Mesenchymal stem cell (in vitro differentiated cells and primary cell): Measurements from ENCODE around the gene CDIP1.

Experiments used
- DNase-seq: peaks from one replicate; pipeline ENCODE4 v3.0.0-alpha.2; 2013
- H2AFZ ChIP-seq: one replicate; pipeline ENCODE4 v1.6.1; 2013; ENCODE audit warnings: low read depth, mild to moderate bottlenecking, control low read depth, inconsistent platforms, low read length, moderate library complexity
- H2AK5ac ChIP-seq: 2 replicates; pipeline ENCODE4 v1.6.1; 2013; ENCODE audit warnings: low read length, moderate library complexity, mild to moderate bottlenecking, inconsistent platforms; ENCODE audit not compliant: severe bottlenecking
- H2BK120ac ChIP-seq: one replicate; pipeline ENCODE4 v1.6.1; 2013; ENCODE audit warnings: low read depth, mild to moderate bottlenecking, inconsistent platforms, low read length, moderate library complexity
- H2BK12ac ChIP-seq, 2 experiments: one replicate each; pipeline ENCODE4 v1.6.1; 2013; ENCODE audit warnings: inconsistent platforms in 2 of 2, low read length in 2 of 2, mild to moderate bottlenecking in 2 of 2, moderate library complexity in 2 of 2, control low read depth in 1 of 2
- H2BK15ac ChIP-seq: one replicate; pipeline ENCODE4 v1.6.1; 2013; ENCODE audit warnings: mild to moderate bottlenecking, low read depth, inconsistent platforms; ENCODE audit not compliant: poor library complexity, severe bottlenecking
- H2BK5ac ChIP-seq: 2 replicates; pipeline ENCODE4 v1.6.1; 2013; ENCODE audit warnings: low read depth, mild to moderate bottlenecking, low read length, control low read depth, inconsistent platforms; ENCODE audit not compliant: poor library complexity, severe bottlenecking
- H3K14ac ChIP-seq, 2 experiments: one replicate each; pipeline ENCODE4 v1.6.1; 2013; ENCODE audit warnings: inconsistent platforms in 2 of 2, low read length in 2 of 2, control low read depth in 1 of 2, mild to moderate bottlenecking in 1 of 2, moderate library complexity in 1 of 2
- H3K18ac ChIP-seq, 2 experiments: one replicate each; pipeline ENCODE4 v1.6.1; 2013; ENCODE audit warnings: inconsistent platforms in 2 of 2, low read length in 2 of 2, control low read depth in 1 of 2, low read depth in 1 of 2, mild to moderate bottlenecking in 1 of 2
- H3K23ac ChIP-seq, 2 experiments: one replicate each; pipeline ENCODE4 v1.6.1; 2013; ENCODE audit warnings: inconsistent platforms in 2 of 2, low read length in 2 of 2, mild to moderate bottlenecking in 2 of 2, moderate library complexity in 2 of 2, control low read depth in 1 of 2
- H3K27ac ChIP-seq: 2 replicates; pipeline ENCODE4 v1.5.1; 2013; ENCODE audit warnings: mild to moderate bottlenecking, moderate library complexity, low read length, control low read depth, inconsistent platforms; ENCODE audit not compliant: poor library complexity, severe bottlenecking
- H3K27me3 ChIP-seq, 2 experiments: 2 replicates each; pipeline versions ENCODE4 v1.6.1 to v1.7.0; 2013; ENCODE audit warnings: low read length in 2 of 2, mild to moderate bottlenecking in 2 of 2, moderate library complexity in 2 of 2, control low read depth in 1 of 2, inconsistent platforms in 1 of 2; ENCODE audit not compliant: control insufficient read depth in 1 of 2, insufficient read depth in 1 of 2
- H3K36me3 ChIP-seq, 2 experiments: 2 replicates each; pipeline versions ENCODE4 v1.6.1 to v1.7.0; 2013; ENCODE audit warnings: low read length in 2 of 2, control low read depth in 1 of 2, inconsistent platforms in 1 of 2, low read depth in 1 of 2, mild to moderate bottlenecking in 1 of 2; ENCODE audit not compliant: insufficient read depth in 2 of 2, control insufficient read depth in 1 of 2
- H3K4ac ChIP-seq, 2 experiments: one replicate each; pipeline ENCODE4 v1.6.1; 2013; ENCODE audit warnings: inconsistent platforms in 2 of 2, low read length in 2 of 2, mild to moderate bottlenecking in 2 of 2, moderate library complexity in 2 of 2, control low read depth in 1 of 2, low read depth in 1 of 2
- H3K4me1 ChIP-seq: 2 replicates; pipeline ENCODE4 v1.6.1; 2013; ENCODE audit warnings: low read depth, low read length, control low read depth; ENCODE audit not compliant: control insufficient read depth, insufficient read depth
- H3K4me2 ChIP-seq: 2 replicates; pipeline ENCODE4 v1.6.1; 2013; ENCODE audit warnings: low read length, mild to moderate bottlenecking, inconsistent platforms; ENCODE audit not compliant: poor library complexity, severe bottlenecking
- H3K4me3 ChIP-seq, 2 experiments: 2 replicates each; pipeline versions ENCODE4 v1.5.1 to v1.7.0; 2013; ENCODE audit warnings: low read length in 2 of 2, mild to moderate bottlenecking in 2 of 2, control low read depth in 1 of 2, low read depth in 1 of 2; ENCODE audit not compliant: insufficient read depth in 1 of 2
- H3K79me1 ChIP-seq: replicated peaks from 2 replicates; pipeline ENCODE4 v1.6.1; 2013; ENCODE audit warnings: mild to moderate bottlenecking, control low read depth, low read length, inconsistent platforms; ENCODE audit not compliant: poor library complexity, severe bottlenecking
- H3K9ac ChIP-seq: 2 replicates; pipeline ENCODE4 v1.7.0; 2013; ENCODE audit warnings: mild to moderate bottlenecking, low read length, moderate library complexity
- H3K9me3 ChIP-seq: 2 replicates; pipeline ENCODE4 v1.7.0; 2013; ENCODE audit warnings: mild to moderate bottlenecking, low read length; ENCODE audit not compliant: control insufficient read depth
- H4K8ac ChIP-seq: one replicate; pipeline ENCODE4 v1.6.1; 2013; ENCODE audit warnings: inconsistent platforms, mild to moderate bottlenecking, low read length, moderate library complexity
- H4K91ac ChIP-seq: one replicate; pipeline ENCODE4 v1.6.1; 2013; ENCODE audit warnings: mild to moderate bottlenecking, low read length, inconsistent platforms
- WGBS: methylation state at CpG from one replicate; pipeline ENCODE4 v1.1.7; 2013; ENCODE audit warnings: mixed read lengths; 5-methylcytosine and 5-hydroxymethylcytosine counted together

The CDIP1 gene

GRCh38 chr16:4495766-4496165 lies 42.8 kb downstream of the CDIP1 start:
- Histone ChIP-seq H2AFZ (no peak overlapping the region), H2AK5ac (peak overlapping the region; percentile 74), H3K79me1 (peaks cover 18% of the 10 kb centered on the region), H2BK15ac (no peak overlapping the region), H4K8ac (no peak overlapping the region), H3K4me1 (peaks cover 17% of the 10 kb centered on the region), H3K23ac (no peak overlapping the region), H2BK120ac (no peak overlapping the region), H2BK12ac (peak overlapping the region in 1 of 2 experiments; percentile 57), H3K4me2 (no peak overlapping the region), H3K36me3 (peaks cover 0 to 8% of the 10 kb centered on the region in 2 experiments), H3K4ac (peak overlapping the region in 1 of 2 experiments; percentile 75), H3K9me3 (no peaks in the 10 kb centered on the region), H3K18ac (peak overlapping the region; percentile 37 to 82), H3K27me3 (no peaks in the 10 kb centered on the region), H3K4me3 (no peak overlapping the region), H3K14ac (no peak overlapping the region), H3K9ac (peak overlapping the region; percentile 7), H2BK5ac (no peak overlapping the region), H4K91ac (no peak overlapping the region), H3K27ac (peak overlapping the region; percentile 58)
- DNase-seq, result no peak
- WGBS, result 100% methylated on average over 1 of the region's 2 CpGs

GRCh38 chr16:4494746-4495490 lies 43.7 kb downstream of the CDIP1 start:
- Histone ChIP-seq H3K18ac (peak overlapping the region in 1 of 2 experiments; percentile 28), H3K79me1 (peaks cover 21% of the 10 kb centered on the region), H3K27me3 (no peaks in the 10 kb centered on the region), H2BK15ac (no peak overlapping the region), H3K27ac (peak overlapping the region; percentile 58), H4K8ac (peak overlapping the region; percentile 19), H3K36me3 (peaks cover 0 to 14% of the 10 kb centered on the region in 2 experiments), H2AK5ac (peak overlapping the region; percentile 6), H2BK12ac (peak overlapping the region in 1 of 2 experiments; percentile 73), H3K4me1 (peaks cover 13% of the 10 kb centered on the region), H3K4me3 (no peak overlapping the region), H3K4me2 (no peak overlapping the region), H2AFZ (no peak overlapping the region), H3K23ac (no peak overlapping the region), H3K9ac (peak overlapping the region; percentile 7), H3K14ac (no peak overlapping the region), H3K4ac (no peak overlapping the region), H3K9me3 (no peaks in the 10 kb centered on the region), H2BK5ac (no peak overlapping the region), H2BK120ac (no peak overlapping the region), H4K91ac (no peak overlapping the region)
- WGBS, result 41% methylated on average over 5 of the region's 6 CpGs
- DNase-seq, result peak; percentile 79

- H3K4ac ChIP-seq, result no peak overlapping the region
- H3K9me3 ChIP-seq, result no peaks in the 10 kb centered on the region
- H3K4me3 ChIP-seq, result no peak overlapping the region
- no peak overlapping the region for H2AFZ ChIP-seq
- H3K4me1 ChIP-seq, result peaks cover 15% of the 10 kb centered on the region
- H2BK5ac ChIP-seq, result no peak overlapping the region
- H3K27ac ChIP-seq, result no peak overlapping the region
- H2AK5ac ChIP-seq, result no peak overlapping the region
- peaks cover 20% of the 10 kb centered on the region for H3K79me1 ChIP-seq
- DNase-seq, result no peak
- H4K91ac ChIP-seq, result no peak overlapping the region
- no peak overlapping the region for H2BK12ac ChIP-seq
- no peak overlapping the region for H2BK120ac ChIP-seq
- H3K14ac ChIP-seq, result no peak overlapping the region
- no peak overlapping the region for H3K23ac ChIP-seq
- H2BK15ac ChIP-seq, result no peak overlapping the region
- H3K18ac ChIP-seq, result no peak overlapping the region
- H3K36me3 ChIP-seq, result peaks cover under 1 to 20% of the 10 kb centered on the region in 2 experiments
- H3K4me2 ChIP-seq, result no peak overlapping the region
- H4K8ac ChIP-seq, result no peak overlapping the region
- H3K27me3 ChIP-seq, result no peaks in the 10 kb centered on the region
- no peak overlapping the region for H3K9ac ChIP-seq
- WGBS, result 92% methylated on average over 2 of the region's 4 CpGs
These were observed 46.7 kb downstream of the CDIP1 start for GRCh38 chr16:4491898-4492297.

GRCh38 chr16:4489030-4489429 lies 49.5 kb downstream of the CDIP1 start:
- peaks cover 5 to 41% of the 10 kb centered on the region in 2 experiments for H3K36me3 ChIP-seq
- no peak overlapping the region for H3K23ac ChIP-seq
- WGBS, result 33% methylated on average over 5 of the region's 5 CpGs
- no peak overlapping the region for H4K91ac ChIP-seq
- H2BK15ac ChIP-seq, result no peak overlapping the region
- no peak overlapping the region for H3K4me2 ChIP-seq
- H3K9ac ChIP-seq, result no peak overlapping the region
- H3K9me3 ChIP-seq, result no peaks in the 10 kb centered on the region
- no peak overlapping the region for H4K8ac ChIP-seq
- H3K4me1 ChIP-seq, result peaks cover 9% of the 10 kb centered on the region
- H3K14ac ChIP-seq, result no peak overlapping the region
- peak; percentile 68 for DNase-seq
- no peaks in the 10 kb centered on the region for H3K27me3 ChIP-seq
- H2AK5ac ChIP-seq, result no peak overlapping the region
- H2BK5ac ChIP-seq, result peak overlapping the region; percentile 19
- peaks cover 26% of the 10 kb centered on the region for H3K79me1 ChIP-seq
- no peak overlapping the region for H3K4ac ChIP-seq
- H3K18ac ChIP-seq, result no peak overlapping the region
- H2BK120ac ChIP-seq, result no peak overlapping the region
- H3K4me3 ChIP-seq, result no peak overlapping the region
- H2AFZ ChIP-seq, result no peak overlapping the region
- peak overlapping the region; percentile 86 for H3K27ac ChIP-seq
- no peak overlapping the region for H2BK12ac ChIP-seq
